ENCODE results near the gene CDC42BPA. TPM values are rescaled to one million over a fixed set of nuclear protein-coding genes. Genes with fewer than 3 reads are reported as not detected.
"Not testable (repeated sequence)": the region's sequence is repeated elsewhere in the genome, so short reads cannot be mapped to it uniquely, and the experiment has no call there.

Gene CDC42BPA
- total RNA-seq, 2 experiments from 2014 or later = 2.7 to 3.0 TPM

GRCh38 chr1:227303662-227304061 lies 14.6 kb downstream of the CDC42BPA start:
- Mint-ChIP-seq H3K4me3 (no peak overlapping the region), H3K36me3 (no peaks in the 10 kb centered on the region), H3K27ac (no peak overlapping the region), H3K9me3 (no peaks in the 10 kb centered on the region), H3K4me1 (peaks cover 12% of the 10 kb centered on the region), H3K27me3 (peaks cover 14% of the 10 kb centered on the region)
- DNase-seq = no peak

GRCh38 chr1:227300682-227301081 lies 17.6 kb downstream of the CDC42BPA start:
- Mint-ChIP-seq H3K27me3 (peaks cover 29% of the 10 kb centered on the region), H3K9me3 (no peaks in the 10 kb centered on the region), H3K36me3 (no peaks in the 10 kb centered on the region), H3K4me1 (peaks cover 3% of the 10 kb centered on the region), H3K27ac (no peak overlapping the region), H3K4me3 (no peak overlapping the region)
- DNase-seq = no peak

GRCh38 chr1:227299688-227300087 lies 18.6 kb downstream of the CDC42BPA start:
- Mint-ChIP-seq H3K4me3 (no peak overlapping the region), H3K27ac (no peak overlapping the region), H3K36me3 (no peaks in the 10 kb centered on the region), H3K9me3 (no peaks in the 10 kb centered on the region), H3K27me3 (peaks cover 31% of the 10 kb centered on the region), H3K4me1 (no peaks in the 10 kb centered on the region)
- DNase-seq = no peak

DNA sequence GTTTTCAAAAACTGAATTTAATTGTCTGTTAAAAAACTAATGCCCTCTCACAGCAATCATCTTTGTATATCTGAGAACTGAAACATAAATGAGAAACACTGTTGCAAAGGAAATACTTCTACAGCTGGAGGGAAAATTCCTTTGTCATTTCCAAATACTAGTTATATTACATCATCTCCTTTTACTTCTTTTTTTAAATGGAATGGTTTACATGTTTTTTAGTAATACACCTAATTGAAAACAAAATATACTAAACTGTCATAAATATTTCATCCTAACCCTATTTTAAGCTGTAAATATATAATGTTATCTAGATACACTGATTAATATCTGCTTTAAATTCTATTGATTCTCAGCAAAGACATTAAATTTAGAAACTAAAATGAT lies 19.1 kb downstream of the CDC42BPA start:
- Mint-ChIP-seq H3K4me1 (no peaks in the 10 kb centered on the region), H3K27me3 (peaks cover 31% of the 10 kb centered on the region), H3K27ac (no peak overlapping the region), H3K9me3 (no peaks in the 10 kb centered on the region), H3K36me3 (no peaks in the 10 kb centered on the region), H3K4me3 (no peak overlapping the region)
- no peak for DNase-seq

DNA sequence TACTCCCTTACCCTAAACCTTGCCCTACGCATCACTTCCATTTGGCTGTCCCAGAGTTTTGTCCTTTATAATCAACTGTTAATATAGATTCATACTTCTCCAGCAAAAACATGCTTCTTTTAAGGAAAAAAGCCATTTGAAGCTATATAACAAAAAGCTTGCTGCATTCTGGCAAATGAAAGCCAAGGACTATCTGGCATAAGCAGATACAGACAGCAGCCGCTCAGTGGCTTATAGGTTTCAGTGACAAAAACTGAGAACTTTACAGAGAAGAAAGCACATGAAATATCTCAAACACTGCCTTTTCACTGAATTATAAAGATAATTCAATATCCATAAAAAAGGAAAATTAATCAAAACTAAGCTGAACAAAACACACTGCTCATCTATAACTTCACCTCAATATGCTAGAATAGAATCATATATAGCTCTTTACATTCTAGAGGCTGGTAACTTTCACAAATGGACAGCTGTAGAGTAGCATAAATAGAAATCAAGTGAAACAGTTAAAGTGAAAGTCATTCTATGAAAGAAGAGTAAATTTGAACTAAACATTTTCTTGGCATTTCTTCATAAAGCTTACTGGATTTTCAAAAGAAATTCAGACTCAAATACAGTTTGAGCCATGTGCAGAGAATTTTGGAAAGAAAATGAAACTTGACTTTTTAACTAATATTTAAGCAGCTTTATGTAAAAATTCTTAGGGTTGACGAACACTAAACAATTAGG lies 19.6 kb downstream of the CDC42BPA start:
- Mint-ChIP-seq H3K27me3 (peaks cover 31% of the 10 kb centered on the region), H3K9me3 (no peaks in the 10 kb centered on the region), H3K36me3 (no peaks in the 10 kb centered on the region), H3K4me3 (no peak overlapping the region), H3K4me1 (no peaks in the 10 kb centered on the region), H3K27ac (no peak overlapping the region)
- no peak for DNase-seq

DNA sequence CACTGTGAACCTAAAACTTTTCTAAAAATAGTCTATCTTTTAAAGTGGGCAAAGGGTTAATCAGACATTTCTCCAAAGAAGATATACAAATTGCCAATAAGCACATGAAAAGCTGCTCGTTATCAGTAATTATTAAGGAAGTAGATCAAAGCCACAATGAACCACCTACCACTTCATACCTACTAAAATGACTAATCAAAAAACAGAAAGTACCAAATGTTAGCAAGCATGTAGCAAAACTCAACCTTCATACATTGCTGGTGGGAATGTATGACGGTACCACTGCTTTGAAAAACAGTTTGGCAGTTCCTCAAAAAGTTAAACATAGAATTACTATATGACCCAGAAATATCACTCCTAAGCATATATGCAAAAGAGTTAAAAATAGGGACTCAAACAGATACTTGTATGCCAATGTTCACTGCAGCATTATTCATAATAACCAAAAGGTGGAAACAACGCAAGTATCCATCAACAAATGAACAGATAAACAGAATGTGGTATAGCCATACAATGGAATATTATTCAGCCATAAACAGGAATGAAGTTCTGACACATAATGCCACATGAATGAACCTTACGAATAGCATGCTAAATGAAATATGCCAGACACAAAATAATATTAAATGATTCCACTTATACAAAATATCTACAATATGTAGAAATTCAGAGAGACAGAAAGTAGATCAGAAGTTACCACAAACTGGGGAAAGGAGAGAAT lies 21.1 kb downstream of the CDC42BPA start:
- Mint-ChIP-seq H3K4me3 (no peak overlapping the region), H3K36me3 (no peaks in the 10 kb centered on the region), H3K4me1 (no peaks in the 10 kb centered on the region), H3K27ac (no peak overlapping the region), H3K9me3 (no peaks in the 10 kb centered on the region), H3K27me3 (peaks cover 35% of the 10 kb centered on the region)
- DNase-seq = no peak

DNA sequence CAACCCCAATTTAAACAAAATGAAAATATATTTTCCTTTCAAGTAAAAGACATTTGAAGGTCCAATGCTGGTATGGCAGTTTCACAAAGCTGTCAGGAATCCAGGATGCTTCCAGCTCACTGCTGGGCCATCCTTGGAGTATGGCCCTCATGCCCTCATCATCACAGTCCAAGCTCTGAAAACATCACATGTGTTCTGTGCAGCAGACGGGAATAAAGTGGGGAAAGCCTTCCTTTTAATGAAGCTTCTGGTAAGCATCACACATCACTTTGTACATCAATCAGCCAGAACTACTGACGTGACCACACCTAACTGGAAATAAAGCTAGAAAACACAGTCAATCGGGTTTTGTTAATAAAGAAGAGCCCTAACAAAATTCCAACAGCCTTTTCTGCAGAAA lies 22.7 kb downstream of the CDC42BPA start:
- no peaks in the 10 kb centered on the region for H3K4me1 Mint-ChIP-seq
- H3K9me3 Mint-ChIP-seq = no peaks in the 10 kb centered on the region
- H3K4me3 Mint-ChIP-seq = no peak overlapping the region
- DNase-seq = no peak
- peaks cover 36% of the 10 kb centered on the region for H3K27me3 Mint-ChIP-seq
- no peaks in the 10 kb centered on the region for H3K36me3 Mint-ChIP-seq
- H3K27ac Mint-ChIP-seq = no peak overlapping the region

DNA sequence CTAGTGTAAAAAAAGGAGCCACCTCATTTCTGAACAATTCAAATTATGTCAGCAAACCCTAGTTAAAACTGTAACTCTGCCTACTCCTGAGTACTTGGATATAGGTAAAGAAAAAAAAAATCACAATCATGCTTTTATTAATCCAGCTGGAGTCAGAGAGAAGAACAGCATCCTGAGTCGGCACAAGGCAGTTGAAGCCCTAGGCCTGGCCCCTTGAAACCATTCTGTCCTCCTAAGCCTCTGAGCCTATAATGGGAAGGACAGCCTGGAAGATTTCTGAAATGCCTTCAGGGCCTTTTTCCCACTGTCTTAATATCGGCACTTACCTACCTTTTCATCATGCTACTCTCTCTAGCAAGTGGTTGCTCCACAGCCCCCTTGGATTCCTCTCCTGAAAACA lies 32.5 kb downstream of the CDC42BPA start:
- DNase-seq = no peak
- H3K9me3 Mint-ChIP-seq = peaks cover 15% of the 10 kb centered on the region

DNA sequence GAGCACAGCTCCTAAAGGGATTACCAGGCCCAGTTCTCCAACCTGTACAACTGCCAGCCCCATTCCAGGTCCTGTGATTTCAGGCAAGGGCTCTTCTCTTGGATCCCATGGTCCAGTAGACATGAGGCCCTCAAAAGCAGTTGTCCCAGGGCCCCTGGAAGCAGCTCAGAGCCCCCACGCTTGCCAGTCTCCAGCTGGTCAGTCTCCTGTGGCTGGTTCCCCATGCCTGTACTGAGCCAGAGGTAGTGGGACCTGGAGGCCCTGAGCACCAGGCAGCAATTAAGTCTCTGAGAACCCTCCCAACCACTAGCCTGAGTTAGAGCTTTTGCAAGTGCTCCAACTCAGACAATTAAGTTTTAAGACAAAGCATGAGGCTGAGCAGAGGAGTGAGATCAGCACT lies 36.9 kb downstream of the CDC42BPA start:
- Mint-ChIP-seq H3K36me3 (peaks cover 3% of the 10 kb centered on the region), H3K27me3 (no peaks in the 10 kb centered on the region), H3K9me3 (peaks cover 11% of the 10 kb centered on the region), H3K4me3 (no peak overlapping the region), H3K27ac (no peak overlapping the region), H3K4me1 (no peaks in the 10 kb centered on the region)
- no peak for DNase-seq

More for the DNA sequence above, 32.5 kb downstream of the CDC42BPA start:
- Mint-ChIP-seq H3K36me3 (peaks cover 3% of the 10 kb centered on the region), H3K27ac (no peak overlapping the region), H3K27me3 (no peaks in the 10 kb centered on the region), H3K4me1 (no peaks in the 10 kb centered on the region), H3K4me3 (no peak overlapping the region)

DNA sequence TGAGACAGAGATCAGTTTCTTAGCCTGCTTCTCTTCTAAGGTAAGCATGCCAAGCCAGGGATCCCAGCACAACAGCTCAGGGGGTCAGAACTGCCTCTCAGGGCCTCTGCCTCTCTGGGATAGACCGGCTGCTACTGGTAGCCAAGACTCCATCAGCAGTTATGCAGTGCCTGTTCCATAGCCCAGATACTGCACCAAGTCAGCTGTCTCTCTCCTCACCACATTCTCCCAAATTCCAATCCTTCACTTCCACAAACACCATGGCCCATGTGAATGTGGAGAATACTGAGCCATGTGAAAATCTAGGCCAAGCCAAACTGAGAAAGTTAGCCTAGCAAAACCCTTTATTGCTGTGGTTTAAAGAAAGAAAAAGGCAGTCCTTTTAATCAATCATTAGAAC lies 37.5 kb downstream of the CDC42BPA start:
- H3K27ac Mint-ChIP-seq = no peak overlapping the region
- no peak overlapping the region for H3K4me3 Mint-ChIP-seq
- H3K4me1 Mint-ChIP-seq = no peaks in the 10 kb centered on the region
- H3K27me3 Mint-ChIP-seq = no peaks in the 10 kb centered on the region
- no peak for DNase-seq
- H3K36me3 Mint-ChIP-seq = no peaks in the 10 kb centered on the region
- peaks cover 6% of the 10 kb centered on the region for H3K9me3 Mint-ChIP-seq

DNA sequence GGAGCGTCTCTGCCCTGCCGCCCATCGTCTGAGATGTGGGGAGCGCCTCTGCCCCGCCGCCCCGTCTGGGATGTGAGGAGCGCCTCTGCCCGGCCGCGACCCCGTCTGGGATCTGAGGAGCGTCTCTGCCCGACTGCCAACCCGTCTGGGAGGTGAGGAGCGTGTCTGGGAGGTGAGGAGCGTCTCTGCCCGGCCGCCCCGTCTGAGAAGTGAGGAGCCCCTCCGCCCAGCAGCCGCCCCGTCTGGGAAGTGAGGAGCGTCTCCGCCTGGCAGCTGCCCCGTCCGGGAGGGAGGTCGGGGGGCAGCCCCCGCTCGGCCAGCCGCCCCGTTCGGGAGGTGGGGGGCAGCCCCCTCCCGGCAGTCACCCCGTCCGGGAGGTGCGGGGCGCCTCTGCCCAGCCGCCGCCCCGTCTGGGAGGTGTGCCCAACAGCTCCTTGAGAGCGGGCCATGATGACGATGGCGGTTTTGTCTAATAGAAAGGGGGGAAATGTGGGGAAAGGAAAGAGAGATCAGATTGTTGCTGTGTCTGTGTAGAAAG lies 42.1 kb downstream of the CDC42BPA start:
- not testable (repeated sequence) for H3K4me3 Mint-ChIP-seq, H3K27ac Mint-ChIP-seq, H3K4me1 Mint-ChIP-seq, H3K27me3 Mint-ChIP-seq, DNase-seq, H3K9me3 Mint-ChIP-seq, H3K36me3 Mint-ChIP-seq

DNA sequence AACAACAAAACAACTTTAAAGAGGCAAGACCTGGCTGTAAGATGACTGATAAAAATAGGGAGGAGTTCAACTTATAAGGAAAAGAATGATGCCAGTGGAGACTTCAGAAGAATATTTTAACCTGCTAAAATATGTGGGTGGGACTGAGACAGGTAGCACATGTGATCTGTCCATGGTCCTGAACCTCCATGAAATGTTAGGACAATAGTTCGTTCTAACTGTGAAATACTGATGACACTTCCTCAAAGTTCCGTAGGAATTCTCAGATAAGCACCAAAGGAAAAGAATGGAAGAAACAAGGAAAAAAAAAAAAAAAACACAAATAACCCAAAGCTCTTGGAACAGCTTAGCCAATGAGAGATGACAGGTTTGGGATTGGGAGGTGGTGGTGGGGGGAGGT lies 44.7 kb downstream of the CDC42BPA start:
- peaks cover 16% of the 10 kb centered on the region for H3K27me3 Mint-ChIP-seq
- no peak for DNase-seq
- H3K4me3 Mint-ChIP-seq = no peak overlapping the region
- peaks cover 3% of the 10 kb centered on the region for H3K36me3 Mint-ChIP-seq
- peaks cover 6% of the 10 kb centered on the region for H3K9me3 Mint-ChIP-seq
- H3K27ac Mint-ChIP-seq = no peak overlapping the region
- no peaks in the 10 kb centered on the region for H3K4me1 Mint-ChIP-seq

GRCh38 chr1:227272428-227272827 lies 45.9 kb downstream of the CDC42BPA start:
- Mint-ChIP-seq H3K27ac (no peak overlapping the region), H3K27me3 (peaks cover 19% of the 10 kb centered on the region), H3K4me1 (no peaks in the 10 kb centered on the region), H3K9me3 (peaks cover 6% of the 10 kb centered on the region), H3K36me3 (peaks cover 3% of the 10 kb centered on the region), H3K4me3 (no peak overlapping the region)
- DNase-seq = no peak

- Mint-ChIP-seq H3K9me3 (peaks cover 6% of the 10 kb centered on the region), H3K4me3 (no peak overlapping the region), H3K36me3 (peaks cover 3% of the 10 kb centered on the region), H3K4me1 (no peaks in the 10 kb centered on the region), H3K27me3 (peaks cover 20% of the 10 kb centered on the region), H3K27ac (no peak overlapping the region)
- no peak for DNase-seq
Measured at GRCh38 chr1:227270554-227270953, 47.7 kb downstream of the CDC42BPA start.

DNA sequence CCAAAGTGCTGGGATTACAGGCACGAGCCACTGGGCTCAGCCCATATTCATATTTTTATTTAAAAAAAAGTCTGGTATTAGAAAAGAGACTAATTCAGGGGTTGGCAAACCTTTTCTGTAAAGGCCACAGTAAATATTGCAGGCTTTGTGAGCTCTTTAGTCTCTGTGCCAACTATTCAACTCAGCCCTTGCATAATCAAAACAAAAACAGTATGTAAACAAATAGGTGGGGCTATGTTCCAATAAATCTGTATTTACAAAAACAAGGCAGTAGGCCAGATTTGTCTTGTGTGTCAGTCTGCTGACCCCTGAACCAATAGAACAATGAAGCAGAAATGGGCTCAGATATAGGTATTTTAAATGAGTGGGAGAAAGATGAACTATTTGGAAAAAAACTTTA lies 49.3 kb downstream of the CDC42BPA start:
- Mint-ChIP-seq H3K27me3 (peaks cover 20% of the 10 kb centered on the region), H3K4me3 (no peak overlapping the region), H3K27ac (no peak overlapping the region), H3K36me3 (peaks cover 3% of the 10 kb centered on the region), H3K9me3 (peaks cover 4% of the 10 kb centered on the region), H3K4me1 (no peaks in the 10 kb centered on the region)
- no peak for DNase-seq

- H3K27ac Mint-ChIP-seq = no peak overlapping the region
- peaks cover 12% of the 10 kb centered on the region for H3K27me3 Mint-ChIP-seq
- H3K36me3 Mint-ChIP-seq = no peaks in the 10 kb centered on the region
Measured at GRCh38 chr1:227265891-227266290, 52.4 kb downstream of the CDC42BPA start.

More at GRCh38 chr1:227265891-227266290, 52.4 kb downstream of the CDC42BPA start:
- Mint-ChIP-seq H3K4me3 (no peak overlapping the region), H3K4me1 (no peaks in the 10 kb centered on the region), H3K9me3 (no peaks in the 10 kb centered on the region)
- DNase-seq = no peak

Measured in activated naive CD8-positive, alpha-beta T cell treated with anti-CD3 and anti-CD28 coated beads for 36 hours (primary cell).